ENCODE measurements around the gene GPR146.

GRCh38 chr7:1028775-1029636 lies 15.3 kb upstream of the GPR146 start:
- TF ChIP-seq CTCF (IDR thresholded peaks at IDR 0.05) (no peak), POLR2AphosphoS5 (IDR thresholded peaks at IDR 0.05) (peak; percentile 30), POLR2A (IDR thresholded peaks at IDR 0.05) (no peak), EP300 (IDR thresholded peaks at IDR 0.05) (no peak)
